ENCODE measurements around the gene SLC25A28.

SLC25A28 gene

DNA sequence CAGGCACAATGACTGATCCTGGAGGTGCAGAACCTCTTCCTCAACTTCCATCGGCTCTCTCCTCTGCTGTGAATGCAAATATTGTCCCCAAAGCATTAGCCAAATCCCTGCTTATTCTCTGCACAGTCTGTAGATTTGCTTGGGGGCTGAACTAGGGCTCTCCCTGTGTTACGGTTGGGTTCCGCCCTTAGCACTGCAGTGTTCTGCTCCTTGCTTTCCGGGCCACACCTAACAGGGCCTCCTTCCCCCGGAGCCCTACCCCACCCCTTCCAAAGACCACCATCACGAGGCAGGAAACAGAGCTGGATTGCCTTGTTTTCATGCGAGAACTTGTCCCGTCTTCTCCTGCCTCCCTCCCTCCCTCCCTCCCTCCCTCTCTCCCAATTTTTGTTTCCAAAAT, 36.6 kb downstream of the SLC25A28 start:
- no peak for DNase-seq

DNA sequence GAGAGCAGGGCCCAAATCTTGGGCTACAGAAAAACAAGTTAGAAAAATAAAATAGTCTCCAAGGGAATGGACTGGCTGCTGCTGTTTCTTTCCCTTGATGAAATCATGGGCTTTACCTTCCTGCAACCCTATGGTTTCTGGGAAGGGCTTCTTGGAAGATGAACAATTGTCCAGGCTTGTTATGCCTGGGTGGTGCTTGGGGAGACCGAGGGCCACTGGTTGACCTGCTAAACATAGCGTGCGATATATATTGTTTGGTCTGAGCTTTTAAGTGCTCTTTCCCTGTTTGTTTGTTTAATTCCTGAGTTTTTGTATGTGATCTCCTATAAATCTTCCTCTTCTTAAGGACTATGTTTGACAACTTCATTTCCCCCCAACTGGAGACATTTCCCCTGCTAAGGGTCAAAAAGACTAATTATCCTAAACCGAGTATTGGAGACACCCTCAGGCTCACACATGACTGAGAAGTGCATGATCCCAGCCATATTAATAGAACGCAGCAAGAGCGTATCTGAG, 37.9 kb downstream of the SLC25A28 start:
- no peak for DNase-seq

DNA sequence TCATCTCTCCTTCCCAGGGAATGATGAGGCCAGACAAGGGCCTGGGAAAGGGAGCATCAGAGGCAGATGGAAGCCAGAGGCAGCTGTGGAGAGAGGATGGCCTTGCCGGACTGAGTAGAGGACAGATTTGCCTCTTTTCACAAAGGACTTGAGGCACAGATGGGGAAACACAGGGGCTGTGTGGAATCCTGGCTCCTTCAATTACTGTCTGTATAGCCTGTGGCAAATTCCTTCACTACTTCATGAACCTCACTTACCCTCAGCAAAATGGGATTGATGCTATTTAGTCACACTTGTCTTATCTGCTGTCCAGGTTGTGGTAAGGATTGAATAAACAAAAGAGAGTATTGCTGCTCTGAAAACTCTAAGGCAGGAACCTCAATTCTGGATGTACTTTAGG, 40.3 kb downstream of the SLC25A28 start:
- DNase-seq: no peak

DNA sequence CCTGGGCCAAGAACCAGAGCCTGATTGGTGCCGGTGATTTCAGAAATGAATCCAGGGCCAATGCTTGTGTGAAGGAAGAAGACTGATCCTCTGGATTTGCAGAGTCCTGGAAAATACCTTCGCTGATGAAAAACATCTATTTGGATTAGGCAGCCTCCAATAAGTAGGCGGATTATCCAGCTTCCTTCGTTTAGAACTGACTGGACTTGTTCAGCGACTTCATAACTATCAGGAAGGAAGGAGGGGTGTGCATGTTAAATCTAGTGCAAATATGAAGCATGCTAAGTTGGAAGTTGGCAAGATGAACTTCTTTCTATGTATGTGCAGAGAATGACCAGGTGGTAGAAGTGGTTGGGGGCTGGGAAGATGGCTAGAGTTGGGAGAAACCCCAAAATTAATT, 46.4 kb downstream of the SLC25A28 start:
- DNase-seq: no peak

DNA sequence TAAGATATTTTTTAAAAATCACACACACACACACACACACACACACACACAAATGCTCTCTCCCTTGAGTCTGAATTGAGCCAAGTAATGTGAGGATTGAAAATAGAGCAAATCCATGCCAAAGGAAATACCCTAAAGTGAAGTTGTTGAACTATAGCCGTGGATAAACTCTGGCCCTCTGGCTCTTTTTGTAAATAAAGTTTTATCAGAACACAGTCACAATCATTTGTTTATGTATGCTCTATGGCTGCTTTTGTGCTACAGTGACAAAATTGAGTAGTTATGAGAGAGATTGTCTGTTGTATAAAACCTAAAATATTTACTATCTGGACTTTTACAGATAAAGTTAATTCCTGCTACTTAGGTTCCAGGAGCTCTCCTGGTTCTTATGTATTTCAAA, 48.4 kb downstream of the SLC25A28 start:
- no peak for DNase-seq

DNA sequence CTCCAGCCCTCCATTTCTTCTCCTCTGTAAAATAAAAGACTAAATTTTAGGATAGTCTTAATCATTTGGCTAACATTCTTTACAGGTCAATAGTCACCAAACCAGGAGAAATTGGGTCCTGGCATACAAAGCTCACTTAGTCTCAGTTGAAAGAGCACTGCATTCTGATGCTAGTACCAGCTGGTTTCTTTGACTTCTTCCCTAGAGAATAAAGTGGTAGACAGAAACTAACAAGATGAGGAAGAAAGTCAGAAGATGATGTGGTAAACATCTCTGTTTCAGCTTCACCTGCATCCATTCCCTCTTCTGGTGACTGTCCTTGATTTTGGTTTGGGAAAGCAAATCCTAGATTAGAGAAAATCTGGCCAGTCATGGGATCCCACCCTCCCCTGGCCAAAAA, 50.3 kb downstream of the SLC25A28 start:
- DNase-seq: no peak

DNA sequence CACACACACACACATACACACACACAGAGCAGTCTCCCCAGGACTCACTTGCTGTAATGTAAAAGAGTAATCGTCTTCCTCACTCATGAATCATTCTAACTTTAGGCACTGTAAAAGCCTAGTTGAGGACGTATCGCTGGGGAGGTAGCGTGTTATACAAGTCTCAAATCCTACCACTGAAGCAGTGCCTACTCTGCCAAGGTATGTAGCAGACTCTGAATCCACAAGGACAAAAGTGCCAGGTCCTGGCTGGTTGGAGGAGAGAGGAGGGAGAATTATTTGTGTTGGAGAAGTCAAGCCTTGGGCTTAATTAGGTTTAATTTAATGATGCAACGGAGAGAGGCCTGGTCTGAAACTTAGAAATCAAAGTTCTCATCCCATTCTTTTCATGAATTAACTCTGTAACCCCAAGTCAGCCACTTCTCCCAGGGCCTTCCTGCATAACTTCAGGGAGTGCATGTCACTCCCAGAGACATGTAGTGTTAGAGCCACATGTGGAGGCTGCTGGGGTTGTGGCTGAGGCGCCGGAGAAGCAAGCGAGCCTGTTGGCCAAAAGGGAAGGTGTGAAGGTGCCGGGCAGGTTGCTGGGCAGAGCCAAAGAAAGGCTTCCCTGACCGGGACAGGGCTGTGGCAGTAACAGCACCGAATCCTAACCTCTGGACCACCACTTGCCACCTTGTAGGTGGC, 50.8 kb downstream of the SLC25A28 start:
- DNase-seq: no peak

DNA sequence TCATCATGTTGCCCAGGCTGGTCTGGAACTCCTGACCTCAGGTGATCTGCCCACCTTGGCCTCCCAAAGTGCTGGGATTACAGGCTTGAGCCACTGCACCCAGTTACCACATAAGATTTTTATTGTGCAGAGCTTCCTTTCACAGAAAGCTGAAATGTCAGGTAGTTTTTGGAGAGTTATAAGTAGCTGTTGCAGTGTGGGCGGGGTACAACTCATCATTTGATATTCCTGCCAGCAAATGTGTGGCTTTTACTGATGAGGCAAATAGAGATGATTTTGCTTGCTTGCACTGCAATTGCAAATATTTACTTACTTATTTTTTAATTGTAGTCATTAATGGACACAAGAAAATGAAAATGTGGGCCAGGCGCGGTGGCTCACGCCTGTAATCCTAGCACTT, 55.1 kb downstream of the SLC25A28 start:
- no peak for DNase-seq

DNA sequence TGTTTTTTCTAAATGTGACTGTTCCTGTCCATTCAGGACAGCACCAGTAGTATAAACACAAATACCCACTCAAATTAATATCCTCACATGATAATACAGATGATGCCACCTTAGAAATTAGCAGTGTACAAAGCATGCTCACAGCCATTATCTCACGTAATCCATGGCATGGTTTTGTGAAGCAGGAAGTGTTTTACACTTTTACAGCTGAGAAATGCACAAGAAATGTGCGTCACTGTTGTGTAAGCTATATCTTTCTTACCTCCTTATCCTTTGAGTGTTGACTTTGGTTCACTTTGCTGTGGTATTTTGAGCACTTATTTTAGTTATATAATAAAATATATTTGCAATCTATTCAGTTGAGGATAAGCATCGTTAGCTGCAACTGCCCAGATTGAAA, 55.9 kb downstream of the SLC25A28 start:
- no peak for DNase-seq

DNA sequence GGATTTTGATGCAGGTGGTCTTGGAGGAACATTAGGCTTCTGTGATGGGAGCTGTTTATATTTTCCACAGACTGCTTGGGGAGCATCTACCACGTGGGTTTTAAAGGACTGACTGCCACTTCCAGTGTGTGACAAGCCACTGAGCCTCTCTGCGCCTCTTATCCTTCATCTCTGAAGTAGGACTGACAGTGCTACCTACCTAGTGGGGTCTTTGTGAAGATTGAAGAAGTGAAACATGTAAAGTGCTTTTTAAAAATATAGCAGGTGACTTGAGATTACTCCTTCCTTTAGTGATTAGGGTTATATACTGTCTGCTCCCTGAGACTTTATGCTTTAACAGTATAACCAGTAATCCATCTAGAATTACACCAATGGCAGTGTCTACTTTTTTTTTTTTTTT, 57.6 kb downstream of the SLC25A28 start:
- DNase-seq: no peak
